Memory B cell (primary cell): ENCODE results near the gene GANAB.

Experiments
- ATAC-seq: fragments of 150-1000 bp; cut with Tn5 transposase; 2 replicates; pipeline ENCODE4 v1.10.0; 2021; ENCODE audit warnings: low read depth, mild to moderate bottlenecking, moderate library complexity
- DNase-seq, 2 donors: peaks; one replicate each; pipeline ENCODE4 v3.0.0; 2022; ENCODE audit warnings: low spot score in 2 of 2
- H3K27ac Mint-ChIP-seq: one replicate; pipeline ENCODE4 v1.8.0; 2022; ENCODE audit warnings: mild to moderate bottlenecking, moderate library complexity, mixed read lengths
- H3K27me3 Mint-ChIP-seq: one replicate; pipeline ENCODE4 v1.8.0; 2022; ENCODE audit warnings: mixed read lengths
- H3K36me3 Mint-ChIP-seq: one replicate; pipeline ENCODE4 v1.8.0; 2022; ENCODE audit warnings: mild to moderate bottlenecking, mixed read lengths
- H3K4me1 Mint-ChIP-seq: one replicate; pipeline ENCODE4 v1.8.0; 2022; ENCODE audit warnings: mixed read lengths
- H3K4me3 Mint-ChIP-seq: one replicate; pipeline ENCODE4 v1.8.0; 2022; ENCODE audit warnings: mild to moderate bottlenecking, moderate library complexity, mixed read lengths
- H3K9me3 Mint-ChIP-seq: one replicate; pipeline ENCODE4 v1.8.0; 2022; ENCODE audit warnings: mixed read lengths

The GANAB gene

GRCh38 chr11:62605902-62606301 is 40.5 kb downstream of the GANAB start:
- Mint-ChIP-seq H3K4me1 (peaks cover 25% of the 10 kb centered on the region), H3K4me3 (no peak overlapping the region), H3K27ac (no peak overlapping the region), H3K9me3 (no peaks in the 10 kb centered on the region), H3K27me3 (no peaks in the 10 kb centered on the region), H3K36me3 (peaks cover 22% of the 10 kb centered on the region)
- DNase-seq (no peak), ATAC-seq (no peak)

GRCh38 chr11:62605467-62605866 is 40.9 kb downstream of the GANAB start:
- peaks cover 22% of the 10 kb centered on the region for H3K36me3 Mint-ChIP-seq
- no peaks in the 10 kb centered on the region for H3K27me3 Mint-ChIP-seq
- DNase-seq: no peak
- H3K4me3 Mint-ChIP-seq: no peak overlapping the region
- no peaks in the 10 kb centered on the region for H3K9me3 Mint-ChIP-seq
- ATAC-seq: no peak
- H3K27ac Mint-ChIP-seq: no peak overlapping the region
- peaks cover 25% of the 10 kb centered on the region for H3K4me1 Mint-ChIP-seq

GRCh38 chr11:62604460-62605120 is 41.8 kb downstream of the GANAB start:
- DNase-seq (no peak), ATAC-seq (no peak)
- Mint-ChIP-seq H3K27ac (peak overlapping the region; percentile 39), H3K36me3 (peaks cover 27% of the 10 kb centered on the region), H3K4me1 (peaks cover 32% of the 10 kb centered on the region), H3K4me3 (no peak overlapping the region), H3K9me3 (no peaks in the 10 kb centered on the region), H3K27me3 (no peaks in the 10 kb centered on the region)

- Mint-ChIP-seq H3K4me3 (peak overlapping the region; percentile 65), H3K27ac (peak overlapping the region; percentile 39), H3K36me3 (peaks cover 27% of the 10 kb centered on the region), H3K9me3 (no peaks in the 10 kb centered on the region), H3K27me3 (no peaks in the 10 kb centered on the region), H3K4me1 (peaks cover 34% of the 10 kb centered on the region)
- no peak for DNase-seq
- no peak for ATAC-seq
These were observed 42.6 kb downstream of the GANAB start for GRCh38 chr11:62603776-62604299.

GRCh38 chr11:62603072-62603408 is 43.4 kb downstream of the GANAB start:
- Mint-ChIP-seq H3K9me3 (no peaks in the 10 kb centered on the region), H3K27me3 (no peaks in the 10 kb centered on the region), H3K4me1 (peaks cover 39% of the 10 kb centered on the region), H3K4me3 (peak overlapping the region; percentile 65), H3K36me3 (peaks cover 32% of the 10 kb centered on the region), H3K27ac (peak overlapping the region; percentile 39)
- ATAC-seq: no peak
- DNase-seq: no peak

- H3K4me1 Mint-ChIP-seq: peaks cover 36% of the 10 kb centered on the region
These were observed 44.0 kb downstream of the GANAB start for GRCh38 chr11:62602141-62603071.

GRCh38 chr11:62601372-62602140 is 44.9 kb downstream of the GANAB start, which contains the start of gene MTA2:
Gene MTA2, minus strand, starts transcription at chr11:62601865. Its CDS starts 415 bp downstream, at chr11:62601450.
- Mint-ChIP-seq H3K27me3 (no peaks in the 10 kb centered on the region), H3K27ac (peak within 1 kb of the TSS; percentile 80), H3K4me1 (peaks cover 39% of the 10 kb centered on the region), H3K4me3 (peak within 1 kb of the TSS; percentile 94), H3K9me3 (no peaks in the 10 kb centered on the region), H3K36me3 (peaks cover 36% of the 10 kb centered on the region)
- ATAC-seq: peak; percentile 74
- peak; percentile 100 for DNase-seq

More at GRCh38 chr11:62602141-62603071, 44.0 kb downstream of the GANAB start:
- Mint-ChIP-seq H3K9me3 (no peaks in the 10 kb centered on the region), H3K27me3 (no peaks in the 10 kb centered on the region), H3K36me3 (peaks cover 32% of the 10 kb centered on the region), H3K27ac (peak overlapping the region; percentile 80), H3K4me3 (peak overlapping the region; percentile 94)
- DNase-seq (peak in 1 of 2 donors; percentile 39), ATAC-seq (no peak)

- Mint-ChIP-seq H3K36me3 (peaks cover 36% of the 10 kb centered on the region), H3K27ac (peak overlapping the region; percentile 80)
- no peak for ATAC-seq
These were observed 45.4 kb downstream of the GANAB start for GRCh38 chr11:62601122-62601371.

GRCh38 chr11:62600367-62601121 is 45.9 kb downstream of the GANAB start:
- Mint-ChIP-seq H3K27ac (peak overlapping the region; percentile 80), H3K4me3 (peak overlapping the region; percentile 94), H3K36me3 (peaks cover 39% of the 10 kb centered on the region), H3K9me3 (no peaks in the 10 kb centered on the region), H3K4me1 (peaks cover 39% of the 10 kb centered on the region), H3K27me3 (no peaks in the 10 kb centered on the region)
- no peak for ATAC-seq
- DNase-seq: no peak

More at GRCh38 chr11:62601122-62601371, 45.4 kb downstream of the GANAB start:
- Mint-ChIP-seq H3K4me3 (peak overlapping the region; percentile 94), H3K27me3 (no peaks in the 10 kb centered on the region), H3K4me1 (peaks cover 39% of the 10 kb centered on the region), H3K9me3 (no peaks in the 10 kb centered on the region)
- no peak for DNase-seq

- no peak for ATAC-seq
- H3K9me3 Mint-ChIP-seq: no peaks in the 10 kb centered on the region
- DNase-seq: no peak
- H3K27me3 Mint-ChIP-seq: no peaks in the 10 kb centered on the region
- peaks cover 41% of the 10 kb centered on the region for H3K36me3 Mint-ChIP-seq
- peaks cover 37% of the 10 kb centered on the region for H3K4me1 Mint-ChIP-seq
- H3K4me3 Mint-ChIP-seq: peak overlapping the region; percentile 94
- peak overlapping the region; percentile 80 for H3K27ac Mint-ChIP-seq
These were observed 46.5 kb downstream of the GANAB start for GRCh38 chr11:62599901-62600300.

GRCh38 chr11:62599069-62599696 is 47.2 kb downstream of the GANAB start:
- peak overlapping the region; percentile 80 for H3K27ac Mint-ChIP-seq
- DNase-seq (peak; percentile 74 to 88), ATAC-seq (peak; percentile 70)
- H3K4me1 Mint-ChIP-seq: peaks cover 37% of the 10 kb centered on the region
- no peaks in the 10 kb centered on the region for H3K9me3 Mint-ChIP-seq
- peaks cover 44% of the 10 kb centered on the region for H3K36me3 Mint-ChIP-seq
- peak overlapping the region; percentile 94 for H3K4me3 Mint-ChIP-seq
- H3K27me3 Mint-ChIP-seq: no peaks in the 10 kb centered on the region

- DNase-seq: no peak
- no peaks in the 10 kb centered on the region for H3K27me3 Mint-ChIP-seq
- H3K36me3 Mint-ChIP-seq: peaks cover 44% of the 10 kb centered on the region
- no peak for ATAC-seq
- H3K4me1 Mint-ChIP-seq: peaks cover 43% of the 10 kb centered on the region
- H3K9me3 Mint-ChIP-seq: no peaks in the 10 kb centered on the region
- no peak overlapping the region for H3K4me3 Mint-ChIP-seq
- H3K27ac Mint-ChIP-seq: no peak overlapping the region
These were observed 51.3 kb downstream of the GANAB start for GRCh38 chr11:62595124-62595523.
